Choroid plexus epithelial cell (primary cell): ENCODE data around the gene NEK3.
"Not testable (repeated sequence)": the region's sequence is repeated elsewhere in the genome, so short reads cannot be mapped to it uniquely, and the experiment has no call there.

Experiments
- DNase-seq: peaks from one replicate; pipeline ENCODE4 v3.0.0-alpha.2; 2010; ENCODE audit warnings: low read depth
- H3K4me3 ChIP-seq: 2 replicates; pipeline ENCODE4 v1.5.1; 2011; ENCODE audit warnings: low read depth, mild to moderate bottlenecking, control low read depth, low read length, moderate library complexity
- CTCF ChIP-seq: conservative IDR thresholded peaks from 2 replicates; pipeline ENCODE4 v1.5.1; 2011; ENCODE audit warnings: low read depth, mild to moderate bottlenecking, control low read depth, inconsistent platforms, low read length, moderate library complexity

The NEK3 gene

GRCh38 chr13:52169839-52170238 lies 10.4 kb upstream of the NEK3 start:
- H3K4me3 ChIP-seq = no peak overlapping the region
- TF ChIP-seq CTCF = no peak
- DNase-seq = no peak

GRCh38 chr13:52165411-52165810 lies 6.0 kb upstream of the NEK3 start:
- no peak overlapping the region for H3K4me3 ChIP-seq
- DNase-seq = no peak
- TF ChIP-seq CTCF = no peak

- no peak overlapping the region for H3K4me3 ChIP-seq
- no peak for DNase-seq
- no peak for TF ChIP-seq CTCF
Measured at GRCh38 chr13:52164989-52165388, 5.6 kb upstream of the NEK3 start.

GRCh38 chr13:52163878-52164277 lies 4.5 kb upstream of the NEK3 start:
- not testable (repeated sequence) for DNase-seq, H3K4me3 ChIP-seq

- no peak for TF ChIP-seq CTCF
- DNase-seq = peak; percentile 68
- no peak overlapping the region for H3K4me3 ChIP-seq
Measured at GRCh38 chr13:52162279-52163101, 3.1 kb upstream of the NEK3 start.

GRCh38 chr13:52161181-52161646 lies 1.8 kb upstream of the NEK3 start:
- H3K4me3 ChIP-seq = no peak overlapping the region
- no peak for TF ChIP-seq CTCF

GRCh38 chr13:52160506-52160905 lies 1.1 kb upstream of the NEK3 start:
- H3K4me3 ChIP-seq = no peak overlapping the region
- no peak for TF ChIP-seq CTCF
- no peak for DNase-seq

More at GRCh38 chr13:52161181-52161646, 1.8 kb upstream of the NEK3 start:
- DNase-seq = no peak
